MM.1S (cell line): ENCODE data around the gene SEMA4D.

Experiments used
- CTCF ChIP-seq: fragments of 300-600 bp; sonication (generic); IDR thresholded peaks from 2 replicates; pipeline ENCODE4 v1.5.1; 2016; ENCODE audit warnings: antibody characterized with exemption, low read length, mixed read lengths
- EZH2 ChIP-seq: fragments of 300-600 bp; sonication (generic); optimal IDR thresholded peaks from 2 replicates; pipeline ENCODE3; 2017; ENCODE audit warnings: low read depth, mild to moderate bottlenecking, antibody characterized with exemption, low read length, mixed read lengths
- EZH2phosphoT487 ChIP-seq: fragments of 300-600 bp; sonication (generic); IDR thresholded peaks from 2 replicates; pipeline ENCODE4 v1.6.1; 2018; ENCODE audit warnings: antibody characterized with exemption, low read length

GRCh38 chr9:89388868-89389177, 109.1 kb downstream of the SEMA4D start:
- TF ChIP-seq CTCF (no peak), EZH2 (no peak), EZH2phosphoT487 (no peak)
